ENCODE results near the gene PDE11A. TPM values are rescaled to one million over a fixed set of nuclear protein-coding genes. Genes with fewer than 3 reads are reported as not detected.

PDE11A gene
- total RNA-seq, 1 experiment from 2014 or later, result 0.13 TPM

GRCh38 chr2:177670791-177671535 lies 401.6 kb downstream of the PDE11A start:
- Histone ChIP-seq H3K4ac (ENCODE audit: low read depth, low read length) (no peak overlapping the region), H3K79me1 (ENCODE audit: insufficient read depth, low read depth, low read length, poor library complexity, severe bottlenecking) (no peaks in the 10 kb centered on the region), H2BK12ac (ENCODE audit: insufficient read length, low read depth, low read length) (no peak overlapping the region), H3K4me2 (ENCODE audit: insufficient read depth, insufficient read length, low read length) (no peak overlapping the region), H2BK5ac (ENCODE audit: insufficient read length, low read length) (no peak overlapping the region), H3K4me1 (ENCODE audit: insufficient read depth, low read length) (no peaks in the 10 kb centered on the region), H3K23me2 (ENCODE audit: insufficient read length, low read depth, low read length, poor library complexity, severe bottlenecking) (no peaks in the 10 kb centered on the region), H4K20me1 (ENCODE audit: control insufficient read depth, insufficient read depth, insufficient read length) (no peaks in the 10 kb centered on the region), H3K79me2 (ENCODE audit: insufficient read depth, low read length) (no peaks in the 10 kb centered on the region), H3K18ac (ENCODE audit: insufficient read length, low read depth, low read length) (no peak overlapping the region), H3K23ac (ENCODE audit: insufficient read length, low read depth, low read length) (no peak overlapping the region), H4K91ac (ENCODE audit: insufficient read length, low read depth, low read length) (no peak overlapping the region), H3K14ac (ENCODE audit: insufficient read depth, low read length) (no peak overlapping the region), H2AFZ (ENCODE audit: low read length) (no peak overlapping the region), H3K9ac (ENCODE audit: extremely low read depth, insufficient read length, low read length) (no peak overlapping the region), H2BK120ac (ENCODE audit: low read depth, low read length, poor library complexity, severe bottlenecking) (no peak overlapping the region), H2BK15ac (ENCODE audit: low read depth, low read length) (no peak overlapping the region), H2BK20ac (ENCODE audit: low read depth, low read length, poor library complexity, severe bottlenecking) (no peak overlapping the region), H3T11ph (ENCODE audit: low read length) (no peak overlapping the region), H2AK5ac (ENCODE audit: insufficient read length, low read length) (no peak overlapping the region), H4K5ac (ENCODE audit: insufficient read length, low read depth, low read length) (no peak overlapping the region), H4K8ac (replicated peaks; ENCODE audit: insufficient read length, low read depth, low read length) (no peak overlapping the region), H3K27me3 (ENCODE audit: insufficient read depth, low read length) (peaks cover 6% of the 10 kb centered on the region; the same call in 1 of the 2 replicates), H3K27ac (ENCODE audit: insufficient read length, low read depth, low read length) (no peak overlapping the region), H3K56ac (ENCODE audit: insufficient read length, low read depth, low read length) (no peak overlapping the region), H3K9me3 (ENCODE audit: control insufficient read depth, low read depth, low read length) (no peaks in the 10 kb centered on the region)
- Mint-ChIP-seq H3K4me1 (peaks cover 18 to 19% of the 10 kb centered on the region in 2 experiments), H3K27ac (no peak overlapping the region), H3K4me3 (no peak overlapping the region), H3K27me3 (ENCODE audit: low read depth) (peaks cover 89% of the 10 kb centered on the region), H3K36me3 (ENCODE audit: insufficient read depth in 1 of 3, low read depth in 3 of 3) (no peaks in the 10 kb centered on the region), H3K9me3 (no peaks in the 10 kb centered on the region; a peak in 2 of 5 replicates)
- DNase-seq, result no peak
- no CpG with 5 or more reads among the region's 2 CpGs for WGBS (ENCODE audit: extremely low coverage, insufficient read length, low lambda C conversion rate)
- no peak for TF ChIP-seq CTCF (conservative IDR thresholded peaks at IDR 0.05)
